GM23338 (cell line): ENCODE results near the gene C18orf54. TPM values are rescaled to one million over a fixed set of nuclear protein-coding genes. Genes with fewer than 3 reads are reported as not detected.
"Not testable (repeated sequence)": the region's sequence is repeated elsewhere in the genome, so short reads cannot be mapped to it uniquely, and the experiment has no call there.

Source experiments
- ATAC-seq: fragments of 200-7000 bp; cut with Tn5 transposase; 3 replicates; pipeline ENCODE4 v1.9.1; 2020
- DNase-seq: peaks from one replicate; pipeline ENCODE4 v3.0.0-alpha.2; 2015; ENCODE audit warnings: low spot score
- H2AFZ ChIP-seq: fragments of 200-600 bp; sonication (generic); 2 replicates; pipeline ENCODE4 v1.8.0; 2016; ENCODE audit warnings: antibody characterized with exemption, mild to moderate bottlenecking, moderate library complexity
- H3F3A ChIP-seq: fragments of 200-600 bp; sonication (generic); replicated peaks from 2 replicates; pipeline ENCODE4 v1.8.0; 2017; ENCODE audit warnings: antibody characterized with exemption, mixed run types, low read depth
- H3K27ac ChIP-seq: fragments of 200-600 bp; sonication (generic); 2 replicates; pipeline ENCODE4 v1.6.1; 2016; ENCODE audit warnings: low read depth
- H3K27me3 ChIP-seq: fragments of 200-600 bp; sonication (generic); 2 replicates; pipeline ENCODE4 v1.8.0; 2016; ENCODE audit warnings: mild to moderate bottlenecking, mixed run types, moderate library complexity; ENCODE audit not compliant: insufficient read depth
- H3K36me3 ChIP-seq: fragments of 200-600 bp; sonication (generic); 2 replicates; pipeline ENCODE4 v1.8.0; 2016; ENCODE audit warnings: mild to moderate bottlenecking; ENCODE audit not compliant: insufficient read depth
- H3K4me1 ChIP-seq: fragments of 200-600 bp; sonication (generic); 2 replicates; pipeline ENCODE4 v1.8.0; 2016; ENCODE audit warnings: mild to moderate bottlenecking, moderate library complexity; ENCODE audit not compliant: insufficient read depth
- H3K4me2 ChIP-seq: fragments of 200-600 bp; sonication (generic); 2 replicates; pipeline ENCODE4 v1.7.1; 2017; ENCODE audit warnings: mixed run types
- H3K4me3 ChIP-seq: fragments of 200-600 bp; sonication (generic); 2 replicates; pipeline ENCODE4 v1.6.1; 2016; ENCODE audit warnings: mixed run types
- H3K79me2 ChIP-seq: fragments of 200-600 bp; sonication (generic); replicated peaks from 2 replicates; pipeline ENCODE4 v1.8.0; 2017; ENCODE audit warnings: mild to moderate bottlenecking; ENCODE audit not compliant: insufficient read depth
- H3K9me2 ChIP-seq: fragments of 200-600 bp; sonication (generic); 2 replicates; pipeline ENCODE4 v1.8.0; 2017; ENCODE audit not compliant: insufficient read depth
- H4K20me1 ChIP-seq: fragments of 200-600 bp; sonication (generic); replicated peaks from 2 replicates; pipeline ENCODE4 v1.8.0; 2017; ENCODE audit warnings: mild to moderate bottlenecking; ENCODE audit not compliant: insufficient read depth
- H3K27ac Mint-ChIP-seq: 2 replicates; pipeline ENCODE4 v1.8.0; 2020; ENCODE audit warnings: inconsistent platforms, mild to moderate bottlenecking, moderate library complexity, mixed read lengths
- H3K27me3 Mint-ChIP-seq: 3 replicates; pipeline ENCODE4 v1.8.0; 2022; ENCODE audit warnings: low read depth, mild to moderate bottlenecking, moderate library complexity, mixed read lengths, inconsistent platforms; ENCODE audit not compliant: insufficient read depth, poor library complexity
- H3K36me3 Mint-ChIP-seq: 3 replicates; pipeline ENCODE4 v1.8.0; 2021; ENCODE audit warnings: low read depth, mild to moderate bottlenecking, inconsistent platforms, moderate library complexity, mixed read lengths
- H3K4me1 Mint-ChIP-seq: 3 replicates; pipeline ENCODE4 v1.8.0; 2020; ENCODE audit warnings: mild to moderate bottlenecking, inconsistent platforms, mixed read lengths
- H3K4me3 Mint-ChIP-seq: 3 replicates; pipeline ENCODE4 v1.8.0; 2021; ENCODE audit warnings: moderate library complexity, mild to moderate bottlenecking, inconsistent platforms, mixed read lengths
- H3K9me3 Mint-ChIP-seq: 3 replicates; pipeline ENCODE4 v1.8.0; 2020; ENCODE audit warnings: moderate library complexity, mild to moderate bottlenecking, inconsistent platforms, mixed read lengths
- CREB1 ChIP-seq: fragments of 250-450 bp; sonication (Bioruptor Pico); IDR thresholded peaks from 2 replicates; pipeline ENCODE4 v1.5.0; 2020; ENCODE audit warnings: low read depth, mild to moderate bottlenecking, moderate library complexity
- CTCF ChIP-seq, 2 experiments: fragments of 200-600 bp in 1 of 2; sonication (generic) in 1 of 2; conservative IDR thresholded peaks; 2 replicates each; pipeline versions ENCODE4 v1.5.1 to v1.6.1; 2016 to 2017; ENCODE audit warnings: antibody characterized with exemption in 2 of 2, low read depth in 2 of 2, mild to moderate bottlenecking in 2 of 2, moderate library complexity in 1 of 2
- EZH2 ChIP-seq: fragments of 200-600 bp; sonication (generic); IDR thresholded peaks from one replicate; pipeline ENCODE4 v1.8.0; 2017; ENCODE audit warnings: antibody characterized with exemption, mild to moderate bottlenecking, low read depth; ENCODE audit not compliant: unreplicated experiment
- POLR2AphosphoS5 ChIP-seq: IDR thresholded peaks from 2 replicates; pipeline ENCODE4 v1.6.1; 2016; ENCODE audit warnings: antibody characterized with exemption, low read depth
- long read RNA-seq: library from polyadenylated mRNA; unstranded; transcript quantifications from one replicate; pipeline ENCODE4 v2.0.0, GENCODE V29; 2020; ENCODE audit not compliant: unreplicated experiment
- polyA plus RNA-seq: library from polyadenylated mRNA; unstranded; fragments of >200 nt; fragmentation: Nextera tagmentation; extraction: Ambion mirVana; gene quantifications from 2 replicates; pipeline ENCODE4 v1.2.1, GENCODE V29; 2016
- total RNA-seq: library from RNA; depleted of rRNA; stranded (reverse); fragments of >200 nt; shearing (Covaris generic); gene quantifications from 2 replicates; pipeline ENCODE4 v1.2.3, GENCODE V29; 2014; rRNA removed
- TF ChIP-seq, protein P1 (sequence below): IDR thresholded peaks from 2 replicates; pipeline ENCODE4 v1.6.1; 2016; ENCODE audit warnings: antibody characterized with exemption

Gene C18orf54
- 29.6 and 35.0 TPM in 2 replicates for total RNA-seq
- polyA plus RNA-seq: 11.1 and 13.9 TPM in 2 replicates
- long read RNA-seq, full-length matches to known transcripts: 1 of 4 reads
- long read RNA-seq, partial matches to known transcripts: 1 of 4 reads
- long read RNA-seq, other reads (novel, unspliced or antisense): 2 of 4 reads

GRCh38 chr18:54357660-54358494, at the start of gene C18orf54, which contains the start of gene STARD6:
TSS of gene C18orf54 (plus strand) at chr18:54357906. CDS start at chr18:54360573, 2,667 bp downstream.
TSS of gene STARD6 (minus strand) at chr18:54357858. CDS start at chr18:54354573, 3,285 bp downstream.
- Histone ChIP-seq H3K4me2 (peak within 1 kb of the TSS; percentile 87), H3K4me1 (peaks cover 8% of the 10 kb centered on the region; the same call in 1 of the 2 replicates), H3K9me2 (no peaks in the 10 kb centered on the region), H3K79me2 (peaks cover 20% of the 10 kb centered on the region), H3F3A (no peaks in the 10 kb centered on the region), H3K27me3 (no peaks in the 10 kb centered on the region), H3K27ac (peak within 1 kb of the TSS; percentile 75), H2AFZ (peak within 1 kb of the TSS; percentile 93), H4K20me1 (no peaks in the 10 kb centered on the region), H3K36me3 (peaks cover 16% of the 10 kb centered on the region), H3K4me3 (peak within 1 kb of the TSS; percentile 71)
- H3K27ac Mint-ChIP-seq: peak within 1 kb of the TSS; percentile 95
- no peaks in the 10 kb centered on the region; the same call in 2 of the 3 replicates for H3K9me3 Mint-ChIP-seq
- TF ChIP-seq CREB1 (CRISPR knock-in tag) (0 out of 2 replicates have a peak, but pooled peaks have one; percentile 28), POLR2AphosphoS5 (peak; percentile 88), EZH2 (no peak), CTCF (conservative IDR thresholded peaks at IDR 0.05; ENCODE audit: low read depth in 2 of 2) (peak; percentile 54 to 78)
- TF ChIP-seq, protein P1, sequence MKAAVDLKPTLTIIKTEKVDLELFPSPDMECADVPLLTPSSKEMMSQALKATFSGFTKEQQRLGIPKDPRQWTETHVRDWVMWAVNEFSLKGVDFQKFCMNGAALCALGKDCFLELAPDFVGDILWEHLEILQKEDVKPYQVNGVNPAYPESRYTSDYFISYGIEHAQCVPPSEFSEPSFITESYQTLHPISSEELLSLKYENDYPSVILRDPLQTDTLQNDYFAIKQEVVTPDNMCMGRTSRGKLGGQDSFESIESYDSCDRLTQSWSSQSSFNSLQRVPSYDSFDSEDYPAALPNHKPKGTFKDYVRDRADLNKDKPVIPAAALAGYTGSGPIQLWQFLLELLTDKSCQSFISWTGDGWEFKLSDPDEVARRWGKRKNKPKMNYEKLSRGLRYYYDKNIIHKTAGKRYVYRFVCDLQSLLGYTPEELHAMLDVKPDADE: 0 out of 2 replicates have a peak, but pooled peaks have one; percentile 42
- H3K27me3 Mint-ChIP-seq: peaks cover 13% of the 10 kb centered on the region
- peak within 1 kb of the TSS; percentile 100 for H3K4me3 Mint-ChIP-seq
- peaks cover 18% of the 10 kb centered on the region; the same call in 2 of the 3 replicates for H3K36me3 Mint-ChIP-seq
- ATAC-seq: peak; percentile 90
- peaks cover 14% of the 10 kb centered on the region for H3K4me1 Mint-ChIP-seq
- peak; percentile 97 for DNase-seq

DNA sequence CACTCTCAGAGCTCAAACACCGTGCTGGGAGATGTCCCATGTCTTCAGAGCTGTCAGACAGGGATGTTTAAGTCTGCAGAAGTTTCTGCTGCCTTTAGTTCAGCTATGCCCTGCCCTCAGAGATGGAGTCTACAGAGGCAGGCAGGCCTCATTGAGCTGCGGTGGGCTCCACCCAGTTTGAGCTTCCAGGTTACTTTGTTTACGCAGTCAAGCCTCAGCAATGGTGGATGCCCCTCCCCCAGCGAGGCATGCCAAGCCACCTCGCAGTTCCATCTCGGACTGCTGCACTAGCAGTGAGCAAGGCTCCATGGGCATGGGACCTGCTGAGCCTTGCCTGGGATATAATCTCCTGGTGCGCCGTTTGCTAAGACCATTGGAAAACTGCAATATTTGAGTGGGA, 48.1 kb upstream of the C18orf54 start:
- H3K4me3 ChIP-seq, H3F3A ChIP-seq, H3K9me2 ChIP-seq, ATAC-seq, H3K4me1 Mint-ChIP-seq, DNase-seq, H3K4me3 Mint-ChIP-seq, H2AFZ ChIP-seq, H3K27ac Mint-ChIP-seq, H3K27me3 Mint-ChIP-seq, H3K27ac ChIP-seq, H3K27me3 ChIP-seq, H4K20me1 ChIP-seq, H3K36me3 ChIP-seq, H3K4me1 ChIP-seq, H3K36me3 Mint-ChIP-seq, H3K79me2 ChIP-seq, H3K4me2 ChIP-seq: not testable (repeated sequence)
- peaks cover 13% of the 10 kb centered on the region for H3K9me3 Mint-ChIP-seq
